Adrenal gland (tissue), 12 donors: Measurements from ENCODE around the gene ACOT12. TPM values are rescaled to one million over a fixed set of nuclear protein-coding genes. Genes with fewer than 3 reads are reported as not detected.

ENCODE experiments used
- DNase-seq, 7 donors: peaks; one replicate each; pipeline ENCODE4 v3.0.0-alpha.2; 2019 to 2020
- H3K27ac ChIP-seq, 5 donors: fragments of 200-600 bp; sonication (generic) in 4 of 5; 1 replicate in 3 of 5; 2 replicates in 2 of 5; pipeline versions ENCODE4 v1.5.1 to v1.8.0; 2016 to 2020; ENCODE audit warnings: mild to moderate bottlenecking in 1 of 5
- H3K27me3 ChIP-seq: fragments of 200-600 bp; 2 replicates; pipeline ENCODE4 v1.8.0; 2021
- H3K36me3 ChIP-seq, 2 donors: fragments of 200-600 bp; replicated peaks in 1 of 2; 1 replicate in 1 of 2; 2 replicates in 1 of 2; pipeline versions ENCODE4 v1.5.1 to v1.8.0; 2018 to 2022
- H3K4me1 ChIP-seq, 2 donors: fragments of 200-600 bp; replicated peaks in 1 of 2; 1 replicate in 1 of 2; 2 replicates in 1 of 2; pipeline versions ENCODE4 v1.5.1 to v1.8.0; 2018 to 2021
- H3K4me3 ChIP-seq, 4 donors: fragments of 200-600 bp; sonication (generic) in 3 of 4; one replicate each; pipeline ENCODE4 v1.5.1; 2016 to 2018
- H3K9me3 ChIP-seq, 3 donors: fragments of 200-600 bp; sonication (generic) in 1 of 3; replicated peaks in 1 of 3; 1 replicate in 2 of 3; 2 replicates in 1 of 3; pipeline versions ENCODE4 v1.5.1 to v1.8.0; 2016 to 2021
- CTCF ChIP-seq, 6 experiments: fragments of 450-650 bp in 4 of 6; fragments of 200-600 bp in 2 of 6; sonication (generic) in 1 of 6; IDR thresholded peaks; 1 replicate in 5 of 6; 2 replicates in 1 of 6; pipeline versions ENCODE4 v1.5.1 to v1.8.0; 2016 to 2021; ENCODE audit warnings: antibody characterized with exemption in 6 of 6, mild to moderate bottlenecking in 2 of 6, moderate library complexity in 1 of 6
- POLR2A ChIP-seq, 2 donors: fragments of 450-650 bp; IDR thresholded peaks; one replicate each; pipeline ENCODE4 v1.6.1; 2017; ENCODE audit warnings: antibody characterized with exemption in 2 of 2, mild to moderate bottlenecking in 2 of 2, moderate library complexity in 1 of 2
- WGBS, 4 donors: extraction: QIAGEN DNeasy Blood & Tissue Kit in 2 of 4; methylation state at CpG; one replicate each; pipeline versions ENCODE4 v1.1.5 to v1.1.7; 2013 to 2017; 5-methylcytosine and 5-hydroxymethylcytosine counted together
- intact Hi-C, 2 donors: fragments of 100-400 bp; cut with DNase I; formaldehyde crosslinking; loops; one replicate each; pipeline versions ENCODE4 v1.14.1 to v1.15.0; 2022 to 2023
- polyA plus RNA-seq, 3 donors: library from polyadenylated mRNA; stranded (reverse); fragments of 200-250 nt in 2 of 3; fragments of 350-450 nt in 1 of 3; fragmentation: Illumina TruSeq in 1 of 3; extraction: RNeasy Lipid Tissue Mini Kit (QIAGEN cat#74804) in 1 of 3; gene quantifications; one replicate each; pipeline ENCODE4 v1.2.3, GENCODE V29; 2013 to 2014
- total RNA-seq, 9 donors: library from RNA; depleted of rRNA in 4 of 9; stranded (reverse); fragments of >200 nt in 4 of 9; fragments of 120-200 nt in 1 of 9; fragmentation: NEBNext Ultra II Directional in 1 of 9; extraction: Animal tissue kit (Norgen Biotek cat#: 25700) in 1 of 9; gene quantifications; one replicate each; pipeline versions ENCODE4 v1.1.0 to v1.2.4, GENCODE V29; 2013 to 2023
- donor health status: healthy with polysubstance abuse.
- donor health status: Bipolar disorder and iron deficiency.
- donor health status: DM: yes; HTN: yes; CAD: no.
- donor health status: DM: no; HTN: no; CAD: no.
- donor health status: DM: no; HTN: no; CAD: no.
- donor health status: DM: yes; HTN: yes; CAD: no.

ACOT12 gene
- total and polyA plus RNA-seq, 12 donors: not detected

- H3K27me3 ChIP-seq: no peaks in the 10 kb centered on the region
- H3K9me3 ChIP-seq: no peaks in the 10 kb centered on the region
- DNase-seq: no peak
- no peak overlapping the region for H3K4me3 ChIP-seq
- peak overlapping the region in 1 of 5 donors; percentile 5 for H3K27ac ChIP-seq
- intact Hi-C loops: loop anchor here (5.0 to 10.0 kb wide), 2 partner anchors 429 to 742 kb away; no protein-coding TSS in a partner anchor
- no peaks in the 10 kb centered on the region for H3K36me3 ChIP-seq
- no peak for TF ChIP-seq POLR2A (IDR thresholded peaks at IDR 0.05)
- TF ChIP-seq CTCF (IDR thresholded peaks at IDR 0.05): peak; percentile 39 to 74 (median 60)
- H3K4me1 ChIP-seq: no peaks in the 10 kb centered on the region
- WGBS, 4 donors: 0 to 7% (median 2%) methylated on average over 2 of the region's 2 CpGs
Measured at GRCh38 chr5:81425569-81425968, 31.6 kb upstream of the ACOT12 start.

GRCh38 chr5:81424728-81425127 lies 30.8 kb upstream of the ACOT12 start:
- intact Hi-C loops: loop anchor here (5.0 to 10.0 kb wide), 2 partner anchors 430 to 743 kb away; no protein-coding TSS in a partner anchor
- H3K4me1 ChIP-seq: no peaks in the 10 kb centered on the region
- TF ChIP-seq POLR2A (IDR thresholded peaks at IDR 0.05) (no peak), CTCF (IDR thresholded peaks at IDR 0.05) (no peak)
- WGBS, 4 donors: 89 to 95% (median 95%) methylated on average over 1 of the region's 1 CpG
- H3K9me3 ChIP-seq: no peaks in the 10 kb centered on the region
- no peak for DNase-seq
- H3K36me3 ChIP-seq: no peaks in the 10 kb centered on the region
- H3K27me3 ChIP-seq: no peaks in the 10 kb centered on the region
- H3K27ac ChIP-seq: no peak overlapping the region
- H3K4me3 ChIP-seq: no peak overlapping the region

- no peak overlapping the region for H3K27ac ChIP-seq
- no peak overlapping the region for H3K4me3 ChIP-seq
- H3K36me3 ChIP-seq: no peaks in the 10 kb centered on the region
- whole genome bisulfite sequencing, 4 donors: 73 to 88% (median 85%) methylated on average over 2 of the region's 2 CpGs
- H3K9me3 ChIP-seq: no peaks in the 10 kb centered on the region
- no peaks in the 10 kb centered on the region for H3K4me1 ChIP-seq
- no peak for TF ChIP-seq POLR2A (IDR thresholded peaks at IDR 0.05)
- TF ChIP-seq CTCF (IDR thresholded peaks at IDR 0.05): no peak
- no peaks in the 10 kb centered on the region for H3K27me3 ChIP-seq
- no peak for DNase-seq
- intact Hi-C loops: loop anchor here (10.0 kb wide), 1 partner anchor 432 kb away; no protein-coding TSS in a partner anchor
Measured at GRCh38 chr5:81422671-81423070, 28.7 kb upstream of the ACOT12 start.

GRCh38 chr5:81420039-81420667 lies 26.2 kb upstream of the ACOT12 start:
- H3K9me3 ChIP-seq: no peaks in the 10 kb centered on the region
- H3K4me1 ChIP-seq: no peaks in the 10 kb centered on the region
- no peak overlapping the region for H3K4me3 ChIP-seq
- H3K36me3 ChIP-seq: no peaks in the 10 kb centered on the region
- intact Hi-C loops: loop anchor here (10.0 kb wide), 1 partner anchor 435 kb away; no protein-coding TSS in a partner anchor
- DNase-seq: no peak
- WGBS, 4 donors: 68 to 80% (median 70%) methylated on average over 6 of the region's 6 CpGs
- no peaks in the 10 kb centered on the region for H3K27me3 ChIP-seq
- TF ChIP-seq POLR2A (IDR thresholded peaks at IDR 0.05): no peak
- H3K27ac ChIP-seq: no peak overlapping the region

- no peaks in the 10 kb centered on the region for H3K4me1 ChIP-seq
- no peak overlapping the region for H3K27ac ChIP-seq
- H3K9me3 ChIP-seq: no peaks in the 10 kb centered on the region
- intact Hi-C loops: no loop called here
- DNase-seq: no peak
- no peaks in the 10 kb centered on the region for H3K27me3 ChIP-seq
- no peak overlapping the region for H3K4me3 ChIP-seq
- TF ChIP-seq CTCF (IDR thresholded peaks at IDR 0.05): no peak
- TF ChIP-seq POLR2A (IDR thresholded peaks at IDR 0.05): no peak
- H3K36me3 ChIP-seq: no peaks in the 10 kb centered on the region
Measured at GRCh38 chr5:81418606-81419005, 24.7 kb upstream of the ACOT12 start.
